Stimulated activated CD4-positive, alpha-beta T cell treated with anti-CD3 and anti-CD28 coated beads, TNF-alpha, amount 100 ng/mL, for 48 hours (primary cell): ENCODE results near the gene MASP2.
A peak's percentile ranks its signal among the peaks of the same experiment; 100 is the strongest.
"Not testable (repeated sequence)": the region's sequence is repeated elsewhere in the genome, so short reads cannot be mapped to it uniquely, and the experiment has no call there.

Experiments
- DNase-seq, 3 donors: peaks; one replicate each; pipeline ENCODE4 v3.0.0-alpha.2; 2020; ENCODE audit warnings: low read depth in 3 of 3

The MASP2 gene

GRCh38 chr1:11046625-11047365, at the start of gene MASP2:
Gene MASP2, minus strand, starts transcription at chr1:11047239. Its CDS starts 32 bp downstream, at chr1:11047207.
- DNase-seq: no peak

GRCh38 chr1:11083784-11084183, 36.7 kb upstream of the MASP2 start:
- not testable (repeated sequence) for DNase-seq

GRCh38 chr1:11080931-11081330, 33.9 kb upstream of the MASP2 start:
- DNase-seq: no peak

GRCh38 chr1:11078631-11079030, 31.6 kb upstream of the MASP2 start:
- DNase-seq: no peak

- not testable (repeated sequence) for DNase-seq
Observed at GRCh38 chr1:11073398-11073797, 26.4 kb upstream of the MASP2 start.

- no peak for DNase-seq
Observed at GRCh38 chr1:11072216-11072917, 25.3 kb upstream of the MASP2 start.

GRCh38 chr1:11071463-11072215, 24.6 kb upstream of the MASP2 start:
- no peak for DNase-seq

GRCh38 chr1:11070876-11071275, 23.8 kb upstream of the MASP2 start:
- no peak for DNase-seq

- DNase-seq: no peak
Observed at GRCh38 chr1:11068600-11069473, 21.8 kb upstream of the MASP2 start.

GRCh38 chr1:11067716-11068599, 20.9 kb upstream of the MASP2 start:
- DNase-seq: no peak

- no peak for DNase-seq
Observed at GRCh38 chr1:11065796-11066195, 18.8 kb upstream of the MASP2 start.

GRCh38 chr1:11064942-11065341, 17.9 kb upstream of the MASP2 start:
- no peak for DNase-seq

- DNase-seq: not testable (repeated sequence)
Observed at GRCh38 chr1:11063937-11064537, 17.0 kb upstream of the MASP2 start.

GRCh38 chr1:11062965-11063401, 15.9 kb upstream of the MASP2 start:
- no peak for DNase-seq

- no peak for DNase-seq
Observed at GRCh38 chr1:11061652-11062365, 14.8 kb upstream of the MASP2 start.

GRCh38 chr1:11059968-11060830, 13.2 kb upstream of the MASP2 start, which contains the start of gene SRM:
Gene SRM, minus strand, starts transcription at chr1:11060018. Its CDS starts 75 bp downstream, at chr1:11059943.
- DNase-seq: peak; percentile 80 to 91 (median 85)

GRCh38 chr1:11059155-11059967, 12.3 kb upstream of the MASP2 start:
- no peak for DNase-seq
